ENCODE measurements around the gene NAPA. TPM values are rescaled to one million over a fixed set of nuclear protein-coding genes. Genes with fewer than 3 reads are reported as not detected.
A peak's percentile ranks its signal among the peaks of the same experiment; 100 is the strongest.

Gene NAPA
- total RNA-seq, 4 donors from 2014 or later: 94.8 to 138 (median 114) TPM

DNA sequence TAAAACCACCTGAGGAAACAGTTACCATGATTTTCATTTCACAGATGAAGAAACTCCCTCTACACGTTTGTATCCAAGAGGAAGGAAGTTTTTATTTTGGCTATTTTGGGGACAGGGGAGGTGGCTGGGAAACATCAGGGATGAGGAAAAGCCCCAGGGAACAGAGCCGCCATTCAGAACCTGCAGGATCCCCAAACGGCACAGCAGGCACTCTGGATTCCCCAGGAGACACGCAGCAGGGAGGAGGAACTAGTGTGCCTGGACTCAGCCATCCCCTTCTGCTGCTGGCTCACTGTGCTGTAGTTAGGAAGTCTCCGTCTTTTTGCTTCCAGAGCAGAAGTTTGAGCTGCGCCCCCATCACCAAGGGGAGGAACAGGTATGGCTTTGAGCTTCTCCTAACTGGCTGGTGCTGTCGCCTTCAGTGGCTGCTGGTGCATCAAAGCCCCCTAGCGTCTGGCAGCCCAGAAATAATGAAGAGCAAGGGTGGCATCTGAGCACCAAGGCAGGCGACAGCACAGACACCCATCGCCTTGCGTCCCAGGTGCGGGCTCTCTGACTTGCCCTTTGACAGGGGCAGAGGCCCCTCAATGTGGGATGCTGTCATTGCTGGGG lies 4.2 kb downstream of the NAPA start:
- 0 to 79% methylated on average over 1 to 8 of the region's 12 CpGs for WGBS, 2 donors (ENCODE audit: low coverage in 1 of 2)
- no peak for DNase-seq
- intact Hi-C loops (cut with DNase I; ENCODE audit: low total_unique reads) (loop anchor here (10.0 kb wide), 2 partner anchors 194 to 274 kb away; no protein-coding TSS in a partner anchor), in situ Hi-C loops (cut with MboI; ENCODE audit: low pct_ligation_motif_present in 1 of 4, low pct_unique_long_range_greater_than_20kb in 1 of 4, low sequenced_read_pairs in 3 of 4) (loop anchor here in 3 of 4 donors (5.0 to 10.0 kb wide), 3 partner anchors 76 to 97 kb away; partner anchors contain the start of gene BICRA (in 2 of the 3))
- H3K4me1 ChIP-seq: peaks cover 33 to 68% (median 45%) of the 10 kb centered on the region in 4 donors
- no peaks in the 10 kb centered on the region for H3K9me3 ChIP-seq
- H3K27ac ChIP-seq: peak overlapping the region; percentile 84 to 99 (median 97)
- no peaks in the 10 kb centered on the region for H3K36me3 ChIP-seq
- H3K4me3 ChIP-seq: no peak overlapping the region
- no peaks in the 10 kb centered on the region for H3K27me3 ChIP-seq
- TF ChIP-seq POLR2AphosphoS5 (IDR thresholded peaks at IDR 0.05): no peak
- no peak for TF ChIP-seq CTCF (IDR thresholded peaks at IDR 0.05)
- TF ChIP-seq EP300 (IDR thresholded peaks at IDR 0.05; ENCODE audit: low read depth): no peak
- no peak for TF ChIP-seq POLR2A (IDR thresholded peaks at IDR 0.05)

DNA sequence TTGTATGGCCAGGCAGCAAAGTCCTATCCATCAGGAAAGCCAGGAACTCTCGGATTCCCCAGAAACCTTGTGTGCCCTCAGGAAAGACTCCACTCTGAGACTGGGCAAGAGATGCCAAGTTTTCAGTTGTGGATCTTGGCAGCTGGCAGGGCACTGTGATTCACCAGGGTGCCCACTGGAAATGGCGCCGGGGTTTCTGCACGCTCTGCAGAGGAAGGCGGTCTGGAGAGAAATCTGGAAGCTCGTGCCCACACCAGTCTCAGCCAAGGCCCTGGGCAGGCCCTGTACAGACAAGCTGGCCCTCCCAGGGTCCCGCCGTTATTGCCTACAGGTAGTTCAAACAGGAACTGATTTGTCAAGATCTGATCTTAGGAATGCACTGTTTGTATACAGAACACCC lies 4.9 kb downstream of the NAPA start:
- no peaks in the 10 kb centered on the region for H3K27me3 ChIP-seq
- no peak overlapping the region for H3K4me3 ChIP-seq
- WGBS, 2 donors (ENCODE audit: low coverage in 1 of 2): 72% methylated on average over 8 of the region's 8 CpGs; no CpG with 5 or more reads in 1 of the 2 donors
- intact Hi-C loops (cut with DNase I; ENCODE audit: low total_unique reads): loop anchor here (10.0 kb wide), 2 partner anchors 195 to 275 kb away; no protein-coding TSS in a partner anchor
- no peak for DNase-seq
- H3K4me1 ChIP-seq: peaks cover 33 to 67% (median 45%) of the 10 kb centered on the region in 4 donors
- H3K27ac ChIP-seq: peak overlapping the region in 3 of 4 donors; percentile 84 to 99 (median 95)
- no peaks in the 10 kb centered on the region for H3K36me3 ChIP-seq
- in situ Hi-C loops (cut with MboI; ENCODE audit: low pct_ligation_motif_present in 1 of 4, low pct_unique_long_range_greater_than_20kb in 1 of 4, low sequenced_read_pairs in 3 of 4): loop anchor here in 3 of 4 donors (5.0 to 10.0 kb wide), 3 partner anchors 75 to 97 kb away; partner anchors contain the start of gene BICRA (in 2 of the 3)
- TF ChIP-seq POLR2AphosphoS5 (IDR thresholded peaks at IDR 0.05) (no peak), POLR2A (IDR thresholded peaks at IDR 0.05) (no peak), CTCF (IDR thresholded peaks at IDR 0.05) (no peak), EP300 (IDR thresholded peaks at IDR 0.05; ENCODE audit: low read depth) (no peak)
- H3K9me3 ChIP-seq: no peaks in the 10 kb centered on the region

GRCh38 chr19:47509170-47509847 lies 5.6 kb downstream of the NAPA start:
- peaks cover 33 to 67% (median 45%) of the 10 kb centered on the region in 4 donors for H3K4me1 ChIP-seq
- in situ Hi-C loops (cut with MboI; ENCODE audit: low pct_ligation_motif_present in 1 of 4, low pct_unique_long_range_greater_than_20kb in 1 of 4, low sequenced_read_pairs in 3 of 4): no loop called here
- TF ChIP-seq EP300 (IDR thresholded peaks at IDR 0.05; ENCODE audit: low read depth) (no peak), CTCF (IDR thresholded peaks at IDR 0.05) (no peak), POLR2AphosphoS5 (IDR thresholded peaks at IDR 0.05) (no peak), POLR2A (IDR thresholded peaks at IDR 0.05) (no peak)
- no peaks in the 10 kb centered on the region for H3K27me3 ChIP-seq
- no peaks in the 10 kb centered on the region for H3K36me3 ChIP-seq
- intact Hi-C loops (cut with DNase I; ENCODE audit: low total_unique reads): no loop called here
- no peak for DNase-seq
- H3K9me3 ChIP-seq: no peaks in the 10 kb centered on the region
- peak overlapping the region in 3 of 4 donors; percentile 84 to 99 (median 95) for H3K27ac ChIP-seq
- WGBS, 2 donors (ENCODE audit: low coverage in 1 of 2): 84 to 86% methylated on average over 6 to 20 of the region's 20 CpGs
- H3K4me3 ChIP-seq: no peak overlapping the region

GRCh38 chr19:47508721-47509120 lies 6.1 kb downstream of the NAPA start:
- Histone ChIP-seq H3K27ac (peak overlapping the region in 1 of 4 donors; percentile 99), H3K4me3 (no peak overlapping the region), H3K27me3 (no peaks in the 10 kb centered on the region), H3K36me3 (peaks cover 0 to 4% (median 1%) of the 10 kb centered on the region in 4 donors), H3K9me3 (no peaks in the 10 kb centered on the region), H3K4me1 (peaks cover 33 to 67% (median 43%) of the 10 kb centered on the region in 4 donors)
- intact Hi-C loops (cut with DNase I; ENCODE audit: low total_unique reads) (no loop called here), in situ Hi-C loops (cut with MboI; ENCODE audit: low pct_ligation_motif_present in 1 of 4, low pct_unique_long_range_greater_than_20kb in 1 of 4, low sequenced_read_pairs in 3 of 4) (no loop called here)
- no peak for DNase-seq
- 85 to 100% methylated on average over 1 to 5 of the region's 5 CpGs for WGBS, 2 donors (ENCODE audit: low coverage in 1 of 2)
- no peak for TF ChIP-seq POLR2A (IDR thresholded peaks at IDR 0.05)
- TF ChIP-seq EP300 (IDR thresholded peaks at IDR 0.05; ENCODE audit: low read depth): no peak
- no peak for TF ChIP-seq POLR2AphosphoS5 (IDR thresholded peaks at IDR 0.05)
- no peak for TF ChIP-seq CTCF (IDR thresholded peaks at IDR 0.05)
